HFFc6 (cell line): Measurements from ENCODE around the gene RBFOX2. TPM values are rescaled to one million over a fixed set of nuclear protein-coding genes. Genes with fewer than 3 reads are reported as not detected.
A peak's percentile ranks its signal among the peaks of the same experiment; 100 is the strongest.

ENCODE experiments used
- DNase-seq: peaks from one replicate; pipeline ENCODE4 v3.0.0-alpha.2; 2018
- H3K27ac Mint-ChIP-seq: 2 replicates; pipeline ENCODE4 v1.8.0; 2020; ENCODE audit warnings: mild to moderate bottlenecking, mixed read lengths
- H3K27me3 Mint-ChIP-seq: 2 replicates; pipeline ENCODE4 v1.8.0; 2021; ENCODE audit warnings: mild to moderate bottlenecking, moderate library complexity, mixed read lengths; ENCODE audit not compliant: insufficient read depth
- H3K36me3 Mint-ChIP-seq: 2 replicates; pipeline ENCODE4 v1.8.0; 2021; ENCODE audit warnings: low read depth, mixed read lengths
- H3K4me1 Mint-ChIP-seq: 2 replicates; pipeline ENCODE4 v1.8.0; 2020; ENCODE audit warnings: low read depth, mixed read lengths
- H3K4me3 Mint-ChIP-seq: 2 replicates; pipeline ENCODE4 v1.8.0; 2020; ENCODE audit warnings: mild to moderate bottlenecking, moderate library complexity, mixed read lengths
- H3K9me3 Mint-ChIP-seq: 2 replicates; pipeline ENCODE4 v1.8.0; 2020; ENCODE audit warnings: mild to moderate bottlenecking, mixed read lengths
- CTCF ChIP-seq: fragments of 200-600 bp; sonication (generic); IDR thresholded peaks from 2 replicates; pipeline ENCODE4 v1.5.0; 2021; ENCODE audit warnings: antibody characterized with exemption, mild to moderate bottlenecking
- total RNA-seq, 6 experiments: library from RNA; stranded (reverse); fragmentation: NEBNext Ultra II Directional; extraction: Animal tissue kit (Norgen Biotek cat#: 25700); gene quantifications; 2 replicates in 1 of 6; 3 replicates in 5 of 6; pipeline ENCODE4 v1.2.3, GENCODE V29; 2021

RBFOX2 gene
- total RNA-seq, 6 experiments from 2014 or later: 139 to 165 (median 155) TPM

GRCh38 chr22:35821654-35822053 is 207.0 kb downstream of the RBFOX2 start:
- peaks cover 50% of the 10 kb centered on the region for H3K4me1 Mint-ChIP-seq
- no peak overlapping the region for H3K4me3 Mint-ChIP-seq
- DNase-seq: no peak
- peaks cover 2% of the 10 kb centered on the region; the same call in 1 of the 2 replicates for H3K27me3 Mint-ChIP-seq
- TF ChIP-seq CTCF: no peak
- no peak overlapping the region for H3K27ac Mint-ChIP-seq
- H3K9me3 Mint-ChIP-seq: no peaks in the 10 kb centered on the region
- peaks cover 30% of the 10 kb centered on the region for H3K36me3 Mint-ChIP-seq

GRCh38 chr22:35819421-35819820 is 209.2 kb downstream of the RBFOX2 start:
- DNase-seq: no peak
- TF ChIP-seq CTCF: no peak
- Mint-ChIP-seq H3K27ac (no peak overlapping the region), H3K9me3 (no peaks in the 10 kb centered on the region), H3K4me1 (peaks cover 54% of the 10 kb centered on the region), H3K27me3 (peaks cover 2% of the 10 kb centered on the region; the same call in 1 of the 2 replicates), H3K36me3 (peaks cover 44% of the 10 kb centered on the region), H3K4me3 (no peak overlapping the region)

GRCh38 chr22:35818897-35819296 is 209.7 kb downstream of the RBFOX2 start:
- no peak overlapping the region for H3K27ac Mint-ChIP-seq
- H3K4me3 Mint-ChIP-seq: no peak overlapping the region
- H3K9me3 Mint-ChIP-seq: no peaks in the 10 kb centered on the region
- peaks cover 49% of the 10 kb centered on the region for H3K4me1 Mint-ChIP-seq
- no peak for DNase-seq
- peaks cover 2% of the 10 kb centered on the region; the same call in 1 of the 2 replicates for H3K27me3 Mint-ChIP-seq
- H3K36me3 Mint-ChIP-seq: peaks cover 44% of the 10 kb centered on the region
- no peak for TF ChIP-seq CTCF

- peaks cover 4% of the 10 kb centered on the region; the same call in 1 of the 2 replicates for H3K27me3 Mint-ChIP-seq
- H3K27ac Mint-ChIP-seq: no peak overlapping the region
- no peak overlapping the region for H3K4me3 Mint-ChIP-seq
- peaks cover 77% of the 10 kb centered on the region for H3K36me3 Mint-ChIP-seq
- peaks cover 8% of the 10 kb centered on the region; the same call in 1 of the 2 replicates for H3K4me1 Mint-ChIP-seq
- H3K9me3 Mint-ChIP-seq: peaks cover 12% of the 10 kb centered on the region
- DNase-seq: no peak
- TF ChIP-seq CTCF: no peak
Observed at GRCh38 chr22:35812600-35812999, 216.0 kb downstream of the RBFOX2 start.

GRCh38 chr22:35811670-35812069 is 217.0 kb downstream of the RBFOX2 start:
- Mint-ChIP-seq H3K9me3 (peaks cover 12% of the 10 kb centered on the region), H3K4me3 (no peak overlapping the region), H3K4me1 (peaks cover 7% of the 10 kb centered on the region; the same call in 1 of the 2 replicates), H3K27me3 (peaks cover 2% of the 10 kb centered on the region; the same call in 1 of the 2 replicates), H3K27ac (no peak overlapping the region), H3K36me3 (peaks cover 73% of the 10 kb centered on the region)
- no peak for TF ChIP-seq CTCF
- DNase-seq: no peak

- H3K27ac Mint-ChIP-seq: peak overlapping the region; percentile 36
- no peak for TF ChIP-seq CTCF
- H3K36me3 Mint-ChIP-seq: peaks cover 72% of the 10 kb centered on the region
- peaks cover 2% of the 10 kb centered on the region; the same call in 1 of the 2 replicates for H3K27me3 Mint-ChIP-seq
- H3K4me1 Mint-ChIP-seq: no peaks in the 10 kb centered on the region
- H3K4me3 Mint-ChIP-seq: no peak overlapping the region
- peaks cover 12% of the 10 kb centered on the region for H3K9me3 Mint-ChIP-seq
- no peak for DNase-seq
Observed at GRCh38 chr22:35809816-35810215, 218.8 kb downstream of the RBFOX2 start.
